HepG2 (cell line): Measurements from ENCODE around the gene TTLL7. TPM values are rescaled to one million over a fixed set of nuclear protein-coding genes. Genes with fewer than 3 reads are reported as not detected.
A peak's percentile ranks its signal among the peaks of the same experiment; 100 is the strongest.

Experiments used
- ATAC-seq: fragments of 200-7000 bp; cut with Tn5 transposase; 3 replicates; pipeline ENCODE4 v1.9.1; 2020; ENCODE audit warnings: mild to moderate bottlenecking, moderate library complexity
- BruUV-seq: library from RNA; stranded (reverse); fragments of 400-500 nt; replicated peaks from 2 replicates; lab custom pipeline; 2021; lab: Mats Ljungman, UMichigan
- CTCF ChIA-PET: fragments of 300-600 bp; formaldehyde crosslinking; extraction: SDS; loops from one replicate; lab custom pipeline; 2021; ENCODE audit warnings: low total read pairs, inconsistent platforms, low intra/inter-chr PET ratio; lab: Yijun Ruan, JAX
- POLR2A ChIA-PET: fragments of 350-600 bp; sonication (Branson Sonifier 250); formaldehyde crosslinking; loops from one replicate; lab custom pipeline; 2020; ENCODE audit warnings: antibody characterized with exemption, inconsistent platforms; lab: Yijun Ruan, JAX
- DNase-seq: peaks from one replicate; pipeline ENCODE4 v3.0.0-alpha.2; 2015; ENCODE audit warnings: low spot score
- FAIRE-seq: peaks from 3 replicates; lab custom pipeline; 2011; peaks lifted over from hg19 to GRCh38; lab: Jason Lieb, UNC
- H2AFZ ChIP-seq: one replicate; pipeline ENCODE4 v1.6.1; 2011; ENCODE audit warnings: low read length, inconsistent platforms
- H3K27ac ChIP-seq: fragments of 300-600 bp; 3 replicates; pipeline ENCODE4 v1.8.0; 2011; ENCODE audit warnings: mixed run types, mild to moderate bottlenecking, mixed read lengths, low read length, inconsistent platforms; ENCODE audit not compliant: insufficient read depth; ENCODE audit errors: extremely low read length
- H3K27me3 ChIP-seq, 2 experiments: fragments of 200-600 bp in 1 of 2; 2 replicates in 1 of 2; 3 replicates in 1 of 2; pipeline versions ENCODE4 v1.6.0 to v1.8.0; 2011; ENCODE audit warnings: low read length in 2 of 2, mild to moderate bottlenecking in 2 of 2, moderate library complexity in 2 of 2, inconsistent platforms in 1 of 2; ENCODE audit not compliant: insufficient read depth in 2 of 2, control insufficient read depth in 1 of 2
- H3K36me3 ChIP-seq, 2 experiments: fragments of 200-600 bp in 1 of 2; replicated peaks in 1 of 2; 2 replicates in 1 of 2; 3 replicates in 1 of 2; pipeline versions ENCODE4 v1.5.1 to v1.8.0; 2011; ENCODE audit warnings: low read length in 2 of 2, inconsistent platforms in 1 of 2; ENCODE audit not compliant: insufficient read depth in 2 of 2, control insufficient read depth in 1 of 2
- H3K4me1 ChIP-seq: 2 replicates; pipeline ENCODE4 v1.5.1; 2012; ENCODE audit warnings: low read length, inconsistent platforms; ENCODE audit not compliant: insufficient read depth
- H3K4me2 ChIP-seq: 2 replicates; pipeline ENCODE4 v1.6.0; 2011; ENCODE audit warnings: low read depth, low read length, inconsistent platforms
- H3K4me3 ChIP-seq, 3 experiments: fragments of 200-600 bp in 1 of 3; sonication (generic), shearing (Covaris generic) in 1 of 3; replicated peaks in 1 of 3; 2 replicates each; pipeline ENCODE4 v1.5.1; 2011 to 2016; ENCODE audit warnings: low read length in 3 of 3, inconsistent platforms in 2 of 3, low read depth in 2 of 3, mild to moderate bottlenecking in 2 of 3, control low read depth in 1 of 3, mixed read lengths in 1 of 3; ENCODE audit not compliant: insufficient read depth in 1 of 3
- H3K79me2 ChIP-seq: one replicate; pipeline ENCODE4 v1.6.1; 2011; ENCODE audit warnings: low read length, inconsistent platforms; ENCODE audit not compliant: insufficient read depth
- H3K9ac ChIP-seq: 2 replicates; pipeline ENCODE4 v1.6.0; 2011; ENCODE audit warnings: mild to moderate bottlenecking, low read depth, low read length, inconsistent platforms; ENCODE audit not compliant: insufficient read depth
- H3K9me3 ChIP-seq: 2 replicates; pipeline ENCODE4 v1.5.1; 2012; ENCODE audit warnings: mild to moderate bottlenecking, low read length
- H4K20me1 ChIP-seq: 2 replicates; pipeline ENCODE4 v1.6.0; 2011; ENCODE audit warnings: inconsistent platforms, mild to moderate bottlenecking, low read length, moderate library complexity; ENCODE audit not compliant: insufficient read depth
- CEBPB ChIP-seq: IDR thresholded peaks from 2 replicates; pipeline ENCODE4 v1.6.1; 2011; ENCODE audit warnings: low read depth, low read length, improper control_type of control experiment, borderline replicate concordance
- CEBPG ChIP-seq: IDR thresholded peaks from 2 replicates; pipeline ENCODE4 v1.6.1; 2016
- ELF1 ChIP-seq: sonication (generic); formaldehyde crosslinking; IDR thresholded peaks from 2 replicates; pipeline ENCODE4 v1.4.0; 2020; ENCODE audit warnings: missing genetic modification reagents
- GFI1 ChIP-seq: sonication (generic); formaldehyde crosslinking; IDR thresholded peaks from 2 replicates; pipeline ENCODE4 v1.5.0; 2020; ENCODE audit warnings: missing genetic modification reagents, mild to moderate bottlenecking, borderline replicate concordance
- MEF2D ChIP-seq: sonication (generic); formaldehyde crosslinking; IDR thresholded peaks from 2 replicates; pipeline ENCODE4 v1.5.1; 2020; ENCODE audit warnings: mild to moderate bottlenecking, missing genetic modification reagents
- ZFP41 ChIP-seq: sonication (generic); formaldehyde crosslinking; IDR thresholded peaks from 2 replicates; pipeline ENCODE4 v1.4.0; 2020; ENCODE audit warnings: mild to moderate bottlenecking, missing genetic modification reagents, borderline replicate concordance
- ZNF274 ChIP-seq: sonication (generic); formaldehyde crosslinking; IDR thresholded peaks from 2 replicates; pipeline ENCODE4 v1.5.1; 2020; ENCODE audit warnings: mild to moderate bottlenecking, missing genetic modification reagents
- ZNF335 ChIP-seq: sonication (generic); formaldehyde crosslinking; IDR thresholded peaks from 2 replicates; pipeline ENCODE4 v1.4.0; 2020; ENCODE audit warnings: missing genetic modification reagents
- ZNF496 ChIP-seq: sonication (generic); formaldehyde crosslinking; IDR thresholded peaks from 2 replicates; pipeline ENCODE4 v1.8.1; 2023; ENCODE audit warnings: mild to moderate bottlenecking, moderate library complexity, missing genetic modification reagents; ENCODE audit not compliant: insufficient replicate concordance
- WGBS: methylation state at CpG from one replicate; pipeline ENCODE4 v1.1.6; 2017; ENCODE audit warnings: low lambda C conversion rate; 5-methylcytosine and 5-hydroxymethylcytosine counted together
- in situ Hi-C: cut with HindIII; loops from 2 replicates; pipeline ENCODE4 v1.10.0; 2017; ENCODE audit warnings: low pct_unique_long_range_greater_than_20kb; ENCODE audit not compliant: extremely low pct_ligation_motif_present
- intact Hi-C: fragments of 100-400 bp; cut with micrococcal nuclease; formaldehyde crosslinking; loops from one replicate; pipeline ENCODE4 v1.10.0; 2022; ENCODE audit not compliant: unreplicated experiment
- polyA plus RNA-seq, 8 experiments: library from polyadenylated mRNA; depleted of rRNA in 3 of 8; stranded (reverse) in 7 of 8; unstranded in 1 of 8; fragments of >200 nt; fragmentation: Illumina TruSeq in 4 of 8; extraction: Trizol in 4 of 8; gene quantifications; 2 replicates each; pipeline versions ENCODE4 v1.2.1 to v1.2.3, GENCODE V29; 2011 to 2016; ENCODE audit warnings: low read depth in 4 of 8, missing spikeins in 1 of 8, mixed read lengths in 1 of 8; ENCODE audit not compliant: insufficient read depth in 1 of 8
- total RNA-seq, 5 experiments: library from RNA; depleted of rRNA; stranded (reverse); fragments of >200 nt; fragmentation: Illumina TruSeq; extraction: Trizol; gene quantifications; 2 replicates each; pipeline ENCODE4 v1.2.3, GENCODE V29; 2016; ENCODE audit warnings: low read depth in 1 of 5
- TF ChIP-seq, protein P1 (sequence below): IDR thresholded peaks from 2 replicates; pipeline ENCODE4 v1.6.1; 2018; ENCODE audit warnings: missing genetic modification reagents

The TTLL7 gene
- total and polyA plus RNA-seq, 2 of the 13 experiments (the other 11 are each of a cell fraction or from before 2014, with no cell fraction given) = 0.07 to 0.22 TPM

DNA sequence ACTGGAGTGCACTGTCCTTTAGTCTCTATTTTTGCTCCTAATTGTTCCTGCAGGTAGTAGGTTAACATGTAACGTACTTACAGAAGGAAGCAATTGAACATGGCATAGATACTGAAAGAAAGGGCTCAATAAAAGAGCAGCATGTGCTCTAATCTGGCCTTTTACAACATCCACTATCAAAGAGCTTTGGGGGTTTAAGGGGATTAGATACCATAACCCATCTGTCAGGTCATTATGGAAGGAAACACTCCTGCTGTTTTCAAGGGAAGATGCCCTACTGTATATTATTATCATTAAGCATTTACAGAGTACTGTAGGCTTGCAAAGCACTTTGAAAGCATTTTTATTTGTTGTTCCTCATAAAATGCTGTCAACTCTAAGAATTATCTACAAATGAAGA lies 152.8 kb downstream of the TTLL7 start:
- no peak for FAIRE-seq
- Histone ChIP-seq H3K36me3 (no peaks in the 10 kb centered on the region), H3K4me3 (no peak overlapping the region), H3K79me2 (no peaks in the 10 kb centered on the region), H4K20me1 (no peaks in the 10 kb centered on the region), H3K4me2 (no peak overlapping the region), H3K9ac (no peak overlapping the region), H3K9me3 (peaks cover 46% of the 10 kb centered on the region), H3K27ac (no peak overlapping the region), H3K27me3 (no peaks in the 10 kb centered on the region), H2AFZ (no peak overlapping the region), H3K4me1 (no peaks in the 10 kb centered on the region)
- ChIA-PET CTCF (no interaction called here), POLR2A (no interaction called here)
- WGBS = 22% methylated on average over 1 of the region's 1 CpG
- ATAC-seq = no peak
- intact Hi-C loops = no loop called here
- BruUV-seq = no TSS peak
- DNase-seq = no peak
- TF ChIP-seq, protein P1, sequence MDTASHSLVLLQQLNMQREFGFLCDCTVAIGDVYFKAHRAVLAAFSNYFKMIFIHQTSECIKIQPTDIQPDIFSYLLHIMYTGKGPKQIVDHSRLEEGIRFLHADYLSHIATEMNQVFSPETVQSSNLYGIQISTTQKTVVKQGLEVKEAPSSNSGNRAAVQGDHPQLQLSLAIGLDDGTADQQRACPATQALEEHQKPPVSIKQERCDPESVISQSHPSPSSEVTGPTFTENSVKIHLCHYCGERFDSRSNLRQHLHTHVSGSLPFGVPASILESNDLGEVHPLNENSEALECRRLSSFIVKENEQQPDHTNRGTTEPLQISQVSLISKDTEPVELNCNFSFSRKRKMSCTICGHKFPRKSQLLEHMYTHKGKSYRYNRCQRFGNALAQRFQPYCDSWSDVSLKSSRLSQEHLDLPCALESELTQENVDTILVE (CRISPR knock-in tag) = no peak
- TF ChIP-seq ZNF335 (CRISPR knock-in tag) (no peak), MEF2D (CRISPR knock-in tag) (no peak), ELF1 (CRISPR knock-in tag) (no peak), GFI1 (CRISPR knock-in tag) (no peak), ZNF274 (no peak)
- in situ Hi-C loops = no loop called here

DNA sequence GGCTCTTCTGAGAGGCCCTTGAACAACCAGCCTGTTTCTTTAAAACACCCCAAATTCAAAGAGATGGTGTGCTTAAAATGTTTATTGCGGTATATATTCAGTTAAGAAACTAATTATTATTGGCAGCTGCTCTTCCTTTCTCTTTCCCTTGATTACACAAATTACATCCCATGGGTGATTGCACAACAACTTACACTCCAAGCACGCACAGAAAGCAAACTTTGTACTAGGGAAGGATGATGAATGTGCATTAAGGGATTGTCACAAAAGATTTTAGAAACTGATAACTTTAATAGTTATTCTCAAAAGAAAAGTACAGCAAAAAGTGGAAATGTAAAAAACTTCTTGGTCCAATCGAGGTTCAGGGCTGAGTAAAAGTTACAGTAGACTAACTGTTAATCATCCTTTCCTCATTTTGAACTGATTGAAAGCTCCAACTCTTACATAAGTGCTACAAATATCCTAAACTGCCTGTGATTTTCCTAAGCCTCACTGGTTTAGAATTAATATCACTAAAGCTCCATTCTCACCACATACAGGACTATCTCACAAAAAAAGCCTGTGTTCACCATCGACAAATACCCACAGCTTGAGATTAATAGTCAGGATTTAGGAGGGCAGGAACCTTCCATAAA lies 153.4 kb downstream of the TTLL7 start:
- FAIRE-seq (no peak), ATAC-seq (no peak), DNase-seq (peak; percentile 2)
- Histone ChIP-seq H3K27ac (no peak overlapping the region), H3K27me3 (no peaks in the 10 kb centered on the region), H3K4me2 (no peak overlapping the region), H2AFZ (no peak overlapping the region), H3K9ac (no peak overlapping the region), H3K79me2 (no peaks in the 10 kb centered on the region), H3K36me3 (no peaks in the 10 kb centered on the region), H3K9me3 (peaks cover 52% of the 10 kb centered on the region), H3K4me3 (no peak overlapping the region), H4K20me1 (no peaks in the 10 kb centered on the region), H3K4me1 (no peaks in the 10 kb centered on the region)
- TF ChIP-seq ZNF496 (CRISPR knock-in tag) (no peak), ZFP41 (no peak), CEBPG (CRISPR knock-in tag) (peak; percentile 33; the same call in 1 of the 2 replicates), CEBPB (peak; percentile 78; the same call in 1 of the 2 replicates)
- in situ Hi-C loops = no loop called here
- intact Hi-C loops = no loop called here
- no TSS peak for BruUV-seq
- POLR2A ChIA-PET = no interaction called here
- WGBS = 9% methylated on average over 4 of the region's 4 CpGs
- CTCF ChIA-PET = no interaction called here
